Cardiac muscle cell (in vitro differentiated cells and primary cell): ENCODE measurements around the gene PRR33. TPM values are rescaled to one million over a fixed set of nuclear protein-coding genes. Genes with fewer than 3 reads are reported as not detected.

Experiments used
- DNase-seq, 2 donors: peaks; one replicate each; pipeline versions ENCODE4 v3.0.0 to v3.0.0-alpha.2; 2010 to 2017; ENCODE audit warnings: low read depth in 1 of 2, low spot score in 1 of 2
- H3K27ac ChIP-seq: fragments of 200-600 bp; sonication (generic); 2 replicates; pipeline ENCODE4 v1.5.1; 2016
- H3K27me3 ChIP-seq: fragments of 200-600 bp; sonication (generic); 2 replicates; pipeline ENCODE4 v1.6.0; 2016; ENCODE audit warnings: control low read depth
- H3K36me3 ChIP-seq: fragments of 200-600 bp; sonication (generic); 2 replicates; pipeline ENCODE4 v1.5.1; 2016; ENCODE audit warnings: control low read depth
- H3K4me1 ChIP-seq: fragments of 200-600 bp; sonication (generic); 2 replicates; pipeline ENCODE4 v1.8.1; 2017; ENCODE audit warnings: low read depth, mild to moderate bottlenecking, mixed run types
- H3K4me3 ChIP-seq: fragments of 200-600 bp; sonication (generic); 2 replicates; pipeline ENCODE4 v1.5.1; 2016; ENCODE audit warnings: mild to moderate bottlenecking
- H3K9me3 ChIP-seq: fragments of 200-600 bp; sonication (generic); 2 replicates; pipeline ENCODE4 v1.5.1; 2017; ENCODE audit warnings: low read depth, mild to moderate bottlenecking, control low read depth
- CTCF ChIP-seq: IDR thresholded peaks from 2 replicates; pipeline ENCODE4 v1.5.1; 2012; ENCODE audit warnings: low read depth, mild to moderate bottlenecking, low read length
- polyA plus RNA-seq: library from polyadenylated mRNA; unstranded; fragments of >200 nt; fragmentation: Nextera tagmentation; extraction: Ambion mirVana; gene quantifications from 2 replicates; pipeline ENCODE4 v1.2.1, GENCODE V29; 2016
- total RNA-seq: library from RNA; depleted of rRNA; stranded (reverse); fragments of >200 nt; gene quantifications from 2 replicates; pipeline ENCODE4 v1.2.3, GENCODE V29; 2016

Gene PRR33
- total and polyA plus RNA-seq, 2 experiments from 2014 or later, result not detected

DNA sequence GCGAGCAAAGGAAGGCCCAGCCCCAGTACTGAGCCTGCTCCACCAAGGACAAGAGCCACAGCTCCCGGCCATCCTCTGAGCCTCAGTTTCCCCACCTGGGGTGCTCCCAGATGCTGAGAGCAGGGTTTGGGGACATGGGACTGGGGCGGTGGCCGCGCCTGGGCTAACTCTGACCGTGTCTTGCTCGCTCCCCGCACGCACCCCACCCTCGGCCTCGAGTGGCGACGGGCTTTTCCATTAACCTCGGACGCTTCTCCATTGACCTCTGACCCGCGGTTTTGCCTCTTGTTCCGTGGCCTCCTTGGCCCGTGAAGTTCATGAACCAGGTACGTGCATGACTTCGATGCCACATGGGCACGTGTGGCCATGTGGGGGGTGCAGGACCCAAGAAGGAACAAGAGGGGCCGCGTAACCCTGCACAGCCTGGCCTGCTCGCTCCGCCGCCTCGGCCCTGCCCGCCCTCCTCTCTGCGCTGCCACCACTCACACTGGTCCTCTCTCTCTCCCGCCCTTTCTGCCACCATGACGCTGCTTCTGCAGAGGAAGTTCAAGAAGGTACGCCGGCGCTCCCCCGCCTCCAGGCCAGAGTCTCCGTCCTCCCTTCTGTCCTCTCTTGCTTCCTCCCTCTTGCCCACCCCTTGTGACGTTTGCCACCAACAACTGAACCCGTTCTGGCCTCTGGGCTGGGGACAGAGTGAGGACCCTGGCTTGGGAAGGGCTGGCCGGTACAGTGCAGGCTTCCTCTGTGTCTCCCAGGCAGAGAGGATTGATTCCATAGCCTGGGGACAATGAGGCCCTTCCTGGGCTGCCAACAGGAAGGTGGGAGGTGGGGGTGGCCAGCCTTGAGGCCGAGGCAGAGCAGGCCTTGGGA is 34.7 kb upstream of the PRR33 start:
- no peak for DNase-seq
- H3K27me3 ChIP-seq, result no peaks in the 10 kb centered on the region
- no peak overlapping the region for H3K4me3 ChIP-seq
- H3K4me1 ChIP-seq, result peaks cover 17% of the 10 kb centered on the region
- no peaks in the 10 kb centered on the region for H3K9me3 ChIP-seq
- H3K27ac ChIP-seq, result no peak overlapping the region
- H3K36me3 ChIP-seq, result no peaks in the 10 kb centered on the region
- no peak for TF ChIP-seq CTCF

DNA sequence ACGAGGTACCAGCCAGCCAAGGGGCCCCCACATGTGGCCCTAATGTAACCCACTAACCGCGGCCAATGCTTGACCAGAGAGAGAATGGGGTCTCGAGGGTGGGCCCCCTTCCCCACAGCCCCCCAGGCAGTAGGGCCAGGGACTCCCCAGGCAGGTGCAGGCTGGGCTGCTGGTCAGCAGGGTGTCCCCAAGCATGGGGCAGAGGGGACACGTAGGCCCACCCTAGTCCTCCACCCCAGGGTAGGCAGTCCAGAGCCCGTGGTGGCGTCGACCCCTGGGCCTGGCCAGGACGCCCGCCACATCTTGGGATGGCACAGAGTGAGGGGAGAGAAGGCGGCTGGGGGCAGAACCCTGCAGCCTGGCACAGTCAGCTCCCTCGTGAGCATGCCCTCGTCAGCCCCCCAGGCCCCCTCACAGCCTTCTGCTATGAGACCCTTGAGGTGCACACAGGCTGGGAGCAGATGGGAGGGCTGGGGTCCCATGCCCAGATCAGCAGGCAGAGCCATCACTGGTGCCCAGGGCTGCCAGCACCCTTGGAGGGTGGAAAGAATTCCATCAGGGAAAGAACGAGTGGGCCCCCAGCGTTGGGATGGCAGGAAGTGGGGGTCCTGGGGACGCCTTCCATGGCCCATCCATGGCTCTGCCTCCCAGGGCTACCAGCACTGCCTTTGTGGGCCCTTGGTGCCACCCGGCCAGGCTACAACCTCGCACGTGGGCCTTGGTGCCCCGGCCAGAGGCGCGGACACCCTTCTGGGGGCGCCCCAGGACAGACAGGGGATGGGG is 33.9 kb upstream of the PRR33 start:
- H3K4me3 ChIP-seq, result no peak overlapping the region

DNA sequence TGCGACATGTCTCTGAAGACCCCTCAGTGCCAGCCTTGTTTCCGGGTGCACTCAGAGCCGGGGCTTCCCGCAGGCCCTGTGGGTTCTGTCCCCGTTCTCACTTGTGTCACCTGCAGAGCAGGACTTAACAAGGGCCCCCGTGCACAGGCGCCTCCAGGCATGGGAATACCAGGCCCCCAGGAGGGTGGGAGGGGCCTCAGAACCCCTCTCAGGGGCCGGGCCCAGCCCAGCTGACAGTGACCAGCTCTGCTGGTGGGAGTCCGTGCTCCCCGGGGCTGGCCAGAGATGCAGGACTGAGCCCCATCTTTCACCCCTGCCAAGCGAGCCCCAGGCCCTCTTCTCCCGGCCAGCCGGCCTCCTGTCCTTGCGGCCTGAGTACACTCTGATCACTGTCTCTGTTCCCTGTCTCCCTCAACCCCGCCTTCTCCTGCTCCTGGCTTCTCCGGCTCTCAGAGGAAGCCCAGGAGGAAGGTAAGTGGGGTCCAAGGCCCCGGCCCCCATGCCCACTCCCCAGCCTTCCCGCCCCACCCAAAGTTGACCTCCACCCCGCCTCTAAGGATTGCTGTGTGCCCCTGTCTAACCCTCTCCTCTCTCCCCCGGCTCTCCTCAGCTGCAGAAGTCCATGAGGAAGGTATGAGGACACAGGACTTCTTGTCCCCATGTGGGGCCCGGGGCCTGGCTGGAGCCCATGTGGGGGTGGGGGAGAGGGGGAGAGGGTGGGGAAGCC is 33.1 kb upstream of the PRR33 start:
- H3K4me1 ChIP-seq, result peaks cover 8% of the 10 kb centered on the region
- no peaks in the 10 kb centered on the region for H3K27me3 ChIP-seq
- no peak overlapping the region for H3K27ac ChIP-seq
- no peaks in the 10 kb centered on the region for H3K36me3 ChIP-seq
- no peak for DNase-seq
- H3K4me3 ChIP-seq, result no peak overlapping the region
- no peaks in the 10 kb centered on the region for H3K9me3 ChIP-seq
- TF ChIP-seq CTCF, result no peak

More for the DNA sequence above, 33.9 kb upstream of the PRR33 start:
- TF ChIP-seq CTCF, result no peak
- no peaks in the 10 kb centered on the region for H3K9me3 ChIP-seq
- H3K27me3 ChIP-seq, result no peaks in the 10 kb centered on the region
- H3K4me1 ChIP-seq, result peaks cover 13% of the 10 kb centered on the region
- no peak for DNase-seq
- no peaks in the 10 kb centered on the region for H3K36me3 ChIP-seq
- no peak overlapping the region for H3K27ac ChIP-seq

- Histone ChIP-seq H3K4me1 (peaks cover 8% of the 10 kb centered on the region), H3K27me3 (no peaks in the 10 kb centered on the region), H3K36me3 (no peaks in the 10 kb centered on the region), H3K4me3 (no peak overlapping the region), H3K27ac (no peak overlapping the region), H3K9me3 (no peaks in the 10 kb centered on the region)
- no peak for DNase-seq
- TF ChIP-seq CTCF, result no peak
These were observed 32.5 kb upstream of the PRR33 start for GRCh38 chr11:1924181-1924580.

- no peaks in the 10 kb centered on the region for H3K36me3 ChIP-seq
- H3K4me3 ChIP-seq, result no peak overlapping the region
- peaks cover 8% of the 10 kb centered on the region for H3K4me1 ChIP-seq
- TF ChIP-seq CTCF, result no peak
- H3K27me3 ChIP-seq, result no peaks in the 10 kb centered on the region
- DNase-seq, result no peak
- H3K9me3 ChIP-seq, result no peaks in the 10 kb centered on the region
- H3K27ac ChIP-seq, result no peak overlapping the region
These were observed 31.7 kb upstream of the PRR33 start for GRCh38 chr11:1923201-1923956.
